GM23338 (cell line): ENCODE measurements around the gene CERK. TPM values are rescaled to one million over a fixed set of nuclear protein-coding genes. Genes with fewer than 3 reads are reported as not detected.

Experiments
- ATAC-seq: fragments of 200-7000 bp; cut with Tn5 transposase; 3 replicates; pipeline ENCODE4 v1.9.1; 2020
- DNase-seq: peaks from one replicate; pipeline ENCODE4 v3.0.0-alpha.2; 2015; ENCODE audit warnings: low spot score
- H2AFZ ChIP-seq: fragments of 200-600 bp; sonication (generic); 2 replicates; pipeline ENCODE4 v1.8.0; 2016; ENCODE audit warnings: antibody characterized with exemption, mild to moderate bottlenecking, moderate library complexity
- H3F3A ChIP-seq: fragments of 200-600 bp; sonication (generic); replicated peaks from 2 replicates; pipeline ENCODE4 v1.8.0; 2017; ENCODE audit warnings: antibody characterized with exemption, mixed run types, low read depth
- H3K27ac ChIP-seq: fragments of 200-600 bp; sonication (generic); 2 replicates; pipeline ENCODE4 v1.6.1; 2016; ENCODE audit warnings: low read depth
- H3K27me3 ChIP-seq: fragments of 200-600 bp; sonication (generic); 2 replicates; pipeline ENCODE4 v1.8.0; 2016; ENCODE audit warnings: mild to moderate bottlenecking, mixed run types, moderate library complexity; ENCODE audit not compliant: insufficient read depth
- H3K36me3 ChIP-seq: fragments of 200-600 bp; sonication (generic); 2 replicates; pipeline ENCODE4 v1.8.0; 2016; ENCODE audit warnings: mild to moderate bottlenecking; ENCODE audit not compliant: insufficient read depth
- H3K4me1 ChIP-seq: fragments of 200-600 bp; sonication (generic); 2 replicates; pipeline ENCODE4 v1.8.0; 2016; ENCODE audit warnings: mild to moderate bottlenecking, moderate library complexity; ENCODE audit not compliant: insufficient read depth
- H3K4me2 ChIP-seq: fragments of 200-600 bp; sonication (generic); 2 replicates; pipeline ENCODE4 v1.7.1; 2017; ENCODE audit warnings: mixed run types
- H3K4me3 ChIP-seq: fragments of 200-600 bp; sonication (generic); 2 replicates; pipeline ENCODE4 v1.6.1; 2016; ENCODE audit warnings: mixed run types
- H3K79me2 ChIP-seq: fragments of 200-600 bp; sonication (generic); replicated peaks from 2 replicates; pipeline ENCODE4 v1.8.0; 2017; ENCODE audit warnings: mild to moderate bottlenecking; ENCODE audit not compliant: insufficient read depth
- H3K9me2 ChIP-seq: fragments of 200-600 bp; sonication (generic); 2 replicates; pipeline ENCODE4 v1.8.0; 2017; ENCODE audit not compliant: insufficient read depth
- H4K20me1 ChIP-seq: fragments of 200-600 bp; sonication (generic); replicated peaks from 2 replicates; pipeline ENCODE4 v1.8.0; 2017; ENCODE audit warnings: mild to moderate bottlenecking; ENCODE audit not compliant: insufficient read depth
- H3K27ac Mint-ChIP-seq: 2 replicates; pipeline ENCODE4 v1.8.0; 2020; ENCODE audit warnings: inconsistent platforms, mild to moderate bottlenecking, moderate library complexity, mixed read lengths
- H3K27me3 Mint-ChIP-seq: 3 replicates; pipeline ENCODE4 v1.8.0; 2022; ENCODE audit warnings: low read depth, mild to moderate bottlenecking, moderate library complexity, mixed read lengths, inconsistent platforms; ENCODE audit not compliant: insufficient read depth, poor library complexity
- H3K36me3 Mint-ChIP-seq: 3 replicates; pipeline ENCODE4 v1.8.0; 2021; ENCODE audit warnings: low read depth, mild to moderate bottlenecking, inconsistent platforms, moderate library complexity, mixed read lengths
- H3K4me1 Mint-ChIP-seq: 3 replicates; pipeline ENCODE4 v1.8.0; 2020; ENCODE audit warnings: mild to moderate bottlenecking, inconsistent platforms, mixed read lengths
- H3K4me3 Mint-ChIP-seq: 3 replicates; pipeline ENCODE4 v1.8.0; 2021; ENCODE audit warnings: moderate library complexity, mild to moderate bottlenecking, inconsistent platforms, mixed read lengths
- H3K9me3 Mint-ChIP-seq: 3 replicates; pipeline ENCODE4 v1.8.0; 2020; ENCODE audit warnings: moderate library complexity, mild to moderate bottlenecking, inconsistent platforms, mixed read lengths
- CREB1 ChIP-seq: fragments of 250-450 bp; sonication (Bioruptor Pico); IDR thresholded peaks from 2 replicates; pipeline ENCODE4 v1.5.0; 2020; ENCODE audit warnings: low read depth, mild to moderate bottlenecking, moderate library complexity
- EZH2 ChIP-seq: fragments of 200-600 bp; sonication (generic); IDR thresholded peaks from one replicate; pipeline ENCODE4 v1.8.0; 2017; ENCODE audit warnings: antibody characterized with exemption, mild to moderate bottlenecking, low read depth; ENCODE audit not compliant: unreplicated experiment
- EZH2phosphoT487 ChIP-seq: fragments of 200-600 bp; sonication (generic); IDR thresholded peaks from one replicate; pipeline ENCODE4 v1.8.1; 2018; ENCODE audit warnings: antibody characterized with exemption; ENCODE audit not compliant: unreplicated experiment
- JUNB ChIP-seq: IDR thresholded peaks from one replicate; pipeline ENCODE4 v1.6.1; 2016; ENCODE audit warnings: antibody characterized with exemption; ENCODE audit not compliant: unreplicated experiment
- POLR2AphosphoS5 ChIP-seq: IDR thresholded peaks from 2 replicates; pipeline ENCODE4 v1.6.1; 2016; ENCODE audit warnings: antibody characterized with exemption, low read depth
- STAT1 ChIP-seq: IDR thresholded peaks from one replicate; pipeline ENCODE4 v1.6.1; 2016; ENCODE audit warnings: antibody characterized with exemption; ENCODE audit not compliant: unreplicated experiment
- ZNF114 ChIP-seq: fragments of 250-450 bp; sonication (Bioruptor Pico); IDR thresholded peaks from 2 replicates; pipeline ENCODE4 v1.5.0; 2020; ENCODE audit warnings: mild to moderate bottlenecking, moderate library complexity
- polyA plus RNA-seq: library from polyadenylated mRNA; unstranded; fragments of >200 nt; fragmentation: Nextera tagmentation; extraction: Ambion mirVana; gene quantifications from 2 replicates; pipeline ENCODE4 v1.2.1, GENCODE V29; 2016
- total RNA-seq: library from RNA; depleted of rRNA; stranded (reverse); fragments of >200 nt; shearing (Covaris generic); gene quantifications from 2 replicates; pipeline ENCODE4 v1.2.3, GENCODE V29; 2014
- TF ChIP-seq, protein P1 (sequence below): fragments of 250-450 bp; sonication (Bioruptor Pico); IDR thresholded peaks from 2 replicates; pipeline ENCODE4 v1.5.0; 2020; ENCODE audit warnings: mild to moderate bottlenecking, moderate library complexity
- TF ChIP-seq, protein P2 (sequence below), 2 experiments: fragments of 200-600 bp in 1 of 2; sonication (generic) in 1 of 2; conservative IDR thresholded peaks; 2 replicates each; pipeline versions ENCODE4 v1.5.1 to v1.6.1; 2016 to 2017; ENCODE audit warnings: antibody characterized with exemption in 2 of 2, low read depth in 2 of 2, mild to moderate bottlenecking in 2 of 2, moderate library complexity in 1 of 2
- TF ChIP-seq, protein P3 (sequence below): IDR thresholded peaks from 2 replicates; pipeline ENCODE4 v1.6.1; 2016; ENCODE audit warnings: antibody characterized with exemption

CERK gene
- total and polyA plus RNA-seq, 2 experiments from 2014 or later: 12.7 to 62.9 TPM

DNA sequence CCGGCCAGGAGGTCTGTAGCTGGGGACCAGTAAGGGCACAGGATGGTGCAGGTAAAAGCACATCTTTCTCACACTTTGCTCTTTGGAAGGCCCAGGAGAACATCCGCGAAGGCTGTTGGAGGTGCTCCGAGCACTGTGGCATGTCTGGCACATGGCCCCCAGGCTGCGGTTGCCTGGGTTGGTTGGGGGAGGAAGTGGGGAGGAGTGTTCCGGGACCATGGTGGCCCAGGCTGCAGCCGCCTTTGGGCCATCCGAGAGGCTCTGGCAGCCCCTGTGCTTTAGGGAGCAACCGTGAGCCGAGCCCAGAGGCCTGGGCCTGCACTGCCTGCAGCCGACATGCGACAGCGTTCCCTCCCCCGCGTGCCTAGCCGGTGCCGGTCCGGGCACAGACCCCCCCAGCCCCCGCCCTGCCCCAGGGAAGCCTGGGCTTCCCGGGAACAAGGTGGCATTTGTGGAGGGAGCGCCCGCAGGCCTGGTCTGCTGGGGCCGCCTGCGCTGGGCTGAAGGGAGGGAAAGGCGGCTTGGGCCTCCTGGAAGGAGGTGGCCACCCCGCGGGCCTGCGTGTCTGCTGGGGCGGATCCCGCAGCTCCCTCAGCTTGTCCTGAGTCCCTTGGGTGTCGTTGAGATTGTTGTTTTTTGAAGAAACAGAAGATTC lies 59.9 kb downstream of the CERK start (continued):
- TF ChIP-seq, protein P1, sequence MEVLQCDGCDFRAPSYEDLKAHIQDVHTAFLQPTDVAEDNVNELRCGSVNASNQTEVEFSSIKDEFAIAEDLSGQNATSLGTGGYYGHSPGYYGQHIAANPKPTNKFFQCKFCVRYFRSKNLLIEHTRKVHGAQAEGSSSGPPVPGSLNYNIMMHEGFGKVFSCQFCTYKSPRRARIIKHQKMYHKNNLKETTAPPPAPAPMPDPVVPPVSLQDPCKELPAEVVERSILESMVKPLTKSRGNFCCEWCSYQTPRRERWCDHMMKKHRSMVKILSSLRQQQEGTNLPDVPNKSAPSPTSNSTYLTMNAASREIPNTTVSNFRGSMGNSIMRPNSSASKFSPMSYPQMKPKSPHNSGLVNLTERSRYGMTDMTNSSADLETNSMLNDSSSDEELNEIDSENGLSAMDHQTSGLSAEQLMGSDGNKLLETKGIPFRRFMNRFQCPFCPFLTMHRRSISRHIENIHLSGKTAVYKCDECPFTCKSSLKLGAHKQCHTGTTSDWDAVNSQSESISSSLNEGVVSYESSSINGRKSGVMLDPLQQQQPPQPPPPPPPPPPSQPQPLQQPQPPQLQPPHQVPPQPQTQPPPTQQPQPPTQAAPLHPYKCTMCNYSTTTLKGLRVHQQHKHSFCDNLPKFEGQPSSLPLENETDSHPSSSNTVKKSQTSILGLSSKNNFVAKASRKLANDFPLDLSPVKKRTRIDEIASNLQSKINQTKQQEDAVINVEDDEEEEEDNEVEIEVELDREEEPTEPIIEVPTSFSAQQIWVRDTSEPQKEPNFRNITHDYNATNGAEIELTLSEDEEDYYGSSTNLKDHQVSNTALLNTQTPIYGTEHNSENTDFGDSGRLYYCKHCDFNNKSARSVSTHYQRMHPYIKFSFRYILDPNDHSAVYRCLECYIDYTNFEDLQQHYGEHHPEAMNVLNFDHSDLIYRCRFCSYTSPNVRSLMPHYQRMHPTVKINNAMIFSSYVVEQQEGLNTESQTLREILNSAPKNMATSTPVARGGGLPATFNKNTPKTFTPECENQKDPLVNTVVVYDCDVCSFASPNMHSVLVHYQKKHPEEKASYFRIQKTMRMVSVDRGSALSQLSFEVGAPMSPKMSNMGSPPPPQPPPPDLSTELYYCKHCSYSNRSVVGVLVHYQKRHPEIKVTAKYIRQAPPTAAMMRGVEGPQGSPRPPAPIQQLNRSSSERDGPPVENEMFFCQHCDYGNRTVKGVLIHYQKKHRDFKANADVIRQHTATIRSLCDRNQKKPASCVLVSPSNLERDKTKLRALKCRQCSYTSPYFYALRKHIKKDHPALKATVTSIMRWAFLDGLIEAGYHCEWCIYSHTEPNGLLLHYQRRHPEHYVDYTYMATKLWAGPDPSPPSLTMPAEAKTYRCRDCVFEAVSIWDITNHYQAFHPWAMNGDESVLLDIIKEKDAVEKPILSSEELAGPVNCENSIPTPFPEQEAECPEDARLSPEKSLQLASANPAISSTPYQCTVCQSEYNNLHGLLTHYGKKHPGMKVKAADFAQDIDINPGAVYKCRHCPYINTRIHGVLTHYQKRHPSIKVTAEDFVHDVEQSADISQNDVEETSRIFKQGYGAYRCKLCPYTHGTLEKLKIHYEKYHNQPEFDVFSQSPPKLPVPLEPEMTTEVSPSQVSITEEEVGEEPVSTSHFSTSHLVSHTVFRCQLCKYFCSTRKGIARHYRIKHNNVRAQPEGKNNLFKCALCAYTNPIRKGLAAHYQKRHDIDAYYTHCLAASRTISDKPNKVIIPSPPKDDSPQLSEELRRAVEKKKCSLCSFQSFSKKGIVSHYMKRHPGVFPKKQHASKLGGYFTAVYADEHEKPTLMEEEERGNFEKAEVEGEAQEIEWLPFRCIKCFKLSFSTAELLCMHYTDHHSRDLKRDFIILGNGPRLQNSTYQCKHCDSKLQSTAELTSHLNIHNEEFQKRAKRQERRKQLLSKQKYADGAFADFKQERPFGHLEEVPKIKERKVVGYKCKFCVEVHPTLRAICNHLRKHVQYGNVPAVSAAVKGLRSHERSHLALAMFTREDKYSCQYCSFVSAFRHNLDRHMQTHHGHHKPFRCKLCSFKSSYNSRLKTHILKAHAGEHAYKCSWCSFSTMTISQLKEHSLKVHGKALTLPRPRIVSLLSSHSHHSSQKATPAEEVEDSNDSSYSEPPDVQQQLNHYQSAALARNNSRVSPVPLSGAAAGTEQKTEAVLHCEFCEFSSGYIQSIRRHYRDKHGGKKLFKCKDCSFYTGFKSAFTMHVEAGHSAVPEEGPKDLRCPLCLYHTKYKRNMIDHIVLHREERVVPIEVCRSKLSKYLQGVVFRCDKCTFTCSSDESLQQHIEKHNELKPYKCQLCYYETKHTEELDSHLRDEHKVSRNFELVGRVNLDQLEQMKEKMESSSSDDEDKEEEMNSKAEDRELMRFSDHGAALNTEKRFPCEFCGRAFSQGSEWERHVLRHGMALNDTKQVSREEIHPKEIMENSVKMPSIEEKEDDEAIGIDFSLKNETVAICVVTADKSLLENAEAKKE (CRISPR knock-in tag): no peak
- no peak for TF ChIP-seq EZH2
- TF ChIP-seq, protein P2, sequence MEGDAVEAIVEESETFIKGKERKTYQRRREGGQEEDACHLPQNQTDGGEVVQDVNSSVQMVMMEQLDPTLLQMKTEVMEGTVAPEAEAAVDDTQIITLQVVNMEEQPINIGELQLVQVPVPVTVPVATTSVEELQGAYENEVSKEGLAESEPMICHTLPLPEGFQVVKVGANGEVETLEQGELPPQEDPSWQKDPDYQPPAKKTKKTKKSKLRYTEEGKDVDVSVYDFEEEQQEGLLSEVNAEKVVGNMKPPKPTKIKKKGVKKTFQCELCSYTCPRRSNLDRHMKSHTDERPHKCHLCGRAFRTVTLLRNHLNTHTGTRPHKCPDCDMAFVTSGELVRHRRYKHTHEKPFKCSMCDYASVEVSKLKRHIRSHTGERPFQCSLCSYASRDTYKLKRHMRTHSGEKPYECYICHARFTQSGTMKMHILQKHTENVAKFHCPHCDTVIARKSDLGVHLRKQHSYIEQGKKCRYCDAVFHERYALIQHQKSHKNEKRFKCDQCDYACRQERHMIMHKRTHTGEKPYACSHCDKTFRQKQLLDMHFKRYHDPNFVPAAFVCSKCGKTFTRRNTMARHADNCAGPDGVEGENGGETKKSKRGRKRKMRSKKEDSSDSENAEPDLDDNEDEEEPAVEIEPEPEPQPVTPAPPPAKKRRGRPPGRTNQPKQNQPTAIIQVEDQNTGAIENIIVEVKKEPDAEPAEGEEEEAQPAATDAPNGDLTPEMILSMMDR (conservative IDR thresholded peaks at IDR 0.05; ENCODE audit: low read depth in 2 of 2): no peak

DNA sequence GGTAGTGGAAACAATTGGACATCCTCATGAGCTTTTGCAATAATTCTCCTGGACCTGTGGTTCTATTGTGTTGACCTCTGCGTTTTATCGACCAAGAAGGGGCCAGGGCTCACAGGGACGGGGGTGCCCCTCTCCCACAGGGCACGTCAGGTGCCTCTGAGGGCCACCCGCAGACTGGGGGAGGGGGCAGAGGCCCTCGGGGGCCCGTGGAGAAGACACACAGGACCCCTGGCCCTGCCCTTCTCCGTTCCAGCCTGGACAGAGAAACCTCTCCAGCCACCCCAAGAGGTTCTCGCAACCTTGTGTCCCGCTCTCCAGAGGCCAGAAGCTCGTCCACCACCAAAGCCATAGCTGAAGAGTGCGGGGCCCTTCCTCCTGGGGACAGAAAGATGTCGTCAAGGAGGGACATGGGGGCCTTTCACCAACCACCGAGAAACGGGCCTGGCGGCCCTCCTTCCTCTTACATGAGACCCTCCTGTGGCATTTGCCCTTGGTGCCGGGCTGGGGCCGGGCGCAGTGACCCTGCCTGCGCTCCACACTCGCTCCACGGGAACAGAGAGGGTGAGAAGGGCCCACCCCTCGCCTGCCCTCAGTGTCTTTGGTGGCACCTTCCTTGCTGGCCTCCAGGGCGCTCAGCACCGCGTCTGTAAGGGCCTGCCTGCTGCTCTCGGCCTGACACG lies 60.6 kb downstream of the CERK start:
- Histone ChIP-seq H3K27me3 (no peaks in the 10 kb centered on the region), H3F3A (no peaks in the 10 kb centered on the region), H3K36me3 (no peaks in the 10 kb centered on the region), H3K4me1 (no peaks in the 10 kb centered on the region), H3K79me2 (no peaks in the 10 kb centered on the region), H3K4me3 (no peak overlapping the region), H3K27ac (no peak overlapping the region), H4K20me1 (no peaks in the 10 kb centered on the region), H3K9me2 (no peaks in the 10 kb centered on the region), H2AFZ (no peak overlapping the region), H3K4me2 (no peak overlapping the region)
- DNase-seq (no peak), ATAC-seq (no peak)
- no peaks in the 10 kb centered on the region for H3K9me3 Mint-ChIP-seq
- H3K4me1 Mint-ChIP-seq: peaks cover under 1% of the 10 kb centered on the region; the same call in 1 of the 3 replicates
- H3K27ac Mint-ChIP-seq: no peak overlapping the region
- H3K36me3 Mint-ChIP-seq: no peaks in the 10 kb centered on the region
- peaks cover 11% of the 10 kb centered on the region for H3K27me3 Mint-ChIP-seq
- no peak overlapping the region for H3K4me3 Mint-ChIP-seq
- TF ChIP-seq STAT1 (no peak), EZH2 (no peak), EZH2phosphoT487 (no peak), ZNF114 (CRISPR knock-in tag) (no peak), JUNB (no peak), CREB1 (CRISPR knock-in tag) (no peak), POLR2AphosphoS5 (no peak)
- TF ChIP-seq, protein P2 (conservative IDR thresholded peaks at IDR 0.05; ENCODE audit: low read depth in 2 of 2): no peak
- TF ChIP-seq, protein P3, sequence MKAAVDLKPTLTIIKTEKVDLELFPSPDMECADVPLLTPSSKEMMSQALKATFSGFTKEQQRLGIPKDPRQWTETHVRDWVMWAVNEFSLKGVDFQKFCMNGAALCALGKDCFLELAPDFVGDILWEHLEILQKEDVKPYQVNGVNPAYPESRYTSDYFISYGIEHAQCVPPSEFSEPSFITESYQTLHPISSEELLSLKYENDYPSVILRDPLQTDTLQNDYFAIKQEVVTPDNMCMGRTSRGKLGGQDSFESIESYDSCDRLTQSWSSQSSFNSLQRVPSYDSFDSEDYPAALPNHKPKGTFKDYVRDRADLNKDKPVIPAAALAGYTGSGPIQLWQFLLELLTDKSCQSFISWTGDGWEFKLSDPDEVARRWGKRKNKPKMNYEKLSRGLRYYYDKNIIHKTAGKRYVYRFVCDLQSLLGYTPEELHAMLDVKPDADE: no peak
